ENCODE measurements around the gene ELOVL6. TPM values are rescaled to one million over a fixed set of nuclear protein-coding genes. Genes with fewer than 3 reads are reported as not detected.
"Not testable (repeated sequence)": the region's sequence is repeated elsewhere in the genome, so short reads cannot be mapped to it uniquely, and the experiment has no call there.

The ELOVL6 gene
- polyA plus RNA-seq, 1 donor = 14.1 TPM

DNA sequence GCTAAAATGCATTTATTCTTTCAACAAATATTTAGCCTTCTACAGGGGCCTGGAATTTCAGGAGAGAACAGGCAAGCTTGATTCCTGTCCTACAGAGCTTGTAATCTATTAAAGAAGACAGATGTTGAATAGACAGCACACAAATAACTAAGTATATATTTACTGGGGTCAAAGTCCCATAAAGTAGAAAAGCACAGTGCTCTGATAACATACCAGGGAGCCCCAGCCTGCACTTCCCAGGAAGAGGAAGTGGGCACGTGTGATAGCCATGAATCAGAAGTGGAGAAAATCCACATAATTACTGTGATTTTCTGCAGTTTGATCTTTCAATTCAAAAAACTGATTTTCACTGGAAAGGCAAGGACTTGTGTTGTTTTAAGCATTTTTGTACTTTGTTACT is 156.7 kb downstream of the ELOVL6 start:
- Histone ChIP-seq H3K27me3 (ENCODE audit: control insufficient read depth, insufficient read depth, low read length) (no peaks in the 10 kb centered on the region), H3K4me3 (ENCODE audit: low read length) (no peak overlapping the region), H3K36me3 (ENCODE audit: control insufficient read depth, insufficient read depth, low read length) (no peaks in the 10 kb centered on the region), H3K4me1 (ENCODE audit: control insufficient read depth, insufficient read depth, low read length) (peaks cover 3% of the 10 kb centered on the region), H3K9me3 (ENCODE audit: control insufficient read depth, low read depth, low read length) (no peaks in the 10 kb centered on the region), H3K27ac (ENCODE audit: low read length) (no peak overlapping the region)
- DNase-seq = peak; percentile 21 to 68
- no CpG with 5 or more reads among the region's 1 CpG for WGBS (ENCODE audit: insufficient coverage, low lambda C conversion rate)

DNA sequence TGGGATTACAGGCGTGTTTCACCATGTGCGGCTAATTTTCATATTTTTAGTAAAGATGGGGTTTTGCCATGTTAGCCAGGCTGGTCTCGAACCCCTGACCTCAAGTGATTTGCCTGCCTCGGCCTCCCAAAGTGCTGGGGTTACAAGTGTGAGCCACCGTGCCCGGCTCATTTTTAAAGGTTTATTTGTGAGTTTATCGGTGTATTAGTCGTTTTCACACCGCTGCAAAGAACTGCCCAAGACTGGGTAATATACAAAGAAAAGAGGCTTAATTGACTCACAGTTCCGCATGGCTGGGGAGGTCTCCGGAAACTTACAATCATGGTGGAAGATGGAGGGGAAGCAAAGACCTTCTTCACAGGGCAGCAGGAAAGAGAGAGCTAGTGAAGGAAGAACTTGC is 159.3 kb downstream of the ELOVL6 start:
- WGBS (ENCODE audit: insufficient coverage, low lambda C conversion rate) = no CpG with 5 or more reads among the region's 11 CpGs
- H3K4me3 ChIP-seq (ENCODE audit: low read length); H3K27ac ChIP-seq (ENCODE audit: low read length); H3K36me3 ChIP-seq (ENCODE audit: control insufficient read depth, insufficient read depth, low read length); DNase-seq; H3K4me1 ChIP-seq (ENCODE audit: control insufficient read depth, insufficient read depth, low read length); H3K27me3 ChIP-seq (ENCODE audit: control insufficient read depth, insufficient read depth, low read length); H3K9me3 ChIP-seq (ENCODE audit: control insufficient read depth, low read depth, low read length): not testable (repeated sequence)

DNA sequence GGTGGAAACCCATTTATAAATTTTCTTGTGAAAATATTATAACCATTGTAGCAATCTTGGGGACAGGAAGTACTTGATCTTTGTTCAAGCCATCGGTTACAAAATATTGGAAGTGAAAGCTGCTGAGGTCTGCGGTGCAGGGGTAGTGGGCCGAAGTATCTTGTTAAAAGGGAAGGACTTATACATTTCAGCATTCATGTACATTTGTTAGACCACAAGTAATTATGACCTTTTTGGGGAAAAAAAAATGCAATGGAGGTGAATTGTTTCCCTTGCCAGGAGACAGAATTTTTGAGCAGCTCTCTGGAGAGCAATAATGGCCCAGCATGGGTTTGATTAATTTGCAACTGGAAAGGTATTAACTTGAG is 164.4 kb downstream of the ELOVL6 start:
- no CpG with 5 or more reads among the region's 3 CpGs for WGBS (ENCODE audit: insufficient coverage, low lambda C conversion rate)
- Histone ChIP-seq H3K27ac (ENCODE audit: low read length) (no peak overlapping the region), H3K4me1 (ENCODE audit: control insufficient read depth, insufficient read depth, low read length) (no peaks in the 10 kb centered on the region), H3K36me3 (ENCODE audit: control insufficient read depth, insufficient read depth, low read length) (no peaks in the 10 kb centered on the region), H3K27me3 (ENCODE audit: control insufficient read depth, insufficient read depth, low read length) (no peaks in the 10 kb centered on the region), H3K9me3 (ENCODE audit: control insufficient read depth, low read depth, low read length) (peaks cover 4% of the 10 kb centered on the region), H3K4me3 (ENCODE audit: low read length) (no peak overlapping the region)
- no peak for DNase-seq

DNA sequence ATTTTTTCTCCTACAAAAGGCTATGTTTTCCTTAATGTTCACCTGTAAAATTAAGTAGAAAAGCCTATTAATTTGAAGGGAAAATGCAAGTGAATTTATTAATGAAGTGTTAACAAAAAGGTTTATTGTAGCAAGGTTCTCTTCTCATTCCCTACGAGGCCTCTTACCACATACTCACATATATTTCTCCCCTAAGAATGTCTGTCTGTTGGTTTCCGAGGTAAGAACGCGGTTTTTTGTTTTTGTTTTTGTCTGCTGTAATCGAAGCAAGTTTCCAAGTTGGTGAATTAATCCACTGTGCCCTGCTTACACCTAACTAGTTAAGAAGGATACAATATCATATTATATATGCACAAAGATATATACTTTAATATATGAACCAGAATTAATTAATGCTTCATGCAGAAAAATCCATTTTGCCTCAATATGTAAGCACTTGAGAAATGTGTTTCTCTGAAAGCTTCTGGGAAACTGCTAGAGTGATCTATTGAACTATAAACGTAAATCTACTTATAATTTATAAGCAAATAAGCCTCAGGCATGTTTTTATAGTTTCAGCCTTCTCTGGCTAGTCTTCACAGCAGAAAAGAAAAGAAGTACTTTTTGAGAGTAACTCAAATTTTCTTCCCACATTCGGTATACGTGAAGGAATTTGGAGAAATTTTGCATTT is 164.9 kb downstream of the ELOVL6 start:
- DNase-seq = no peak
- Histone ChIP-seq H3K9me3 (ENCODE audit: control insufficient read depth, low read depth, low read length) (peaks cover 4% of the 10 kb centered on the region), H3K4me3 (ENCODE audit: low read length) (no peak overlapping the region), H3K4me1 (ENCODE audit: control insufficient read depth, insufficient read depth, low read length) (no peaks in the 10 kb centered on the region), H3K27ac (ENCODE audit: low read length) (no peak overlapping the region), H3K27me3 (ENCODE audit: control insufficient read depth, insufficient read depth, low read length) (no peaks in the 10 kb centered on the region), H3K36me3 (ENCODE audit: control insufficient read depth, insufficient read depth, low read length) (no peaks in the 10 kb centered on the region)
- 89% methylated on average over 5 of the region's 8 CpGs for WGBS (ENCODE audit: insufficient coverage, low lambda C conversion rate)

DNA sequence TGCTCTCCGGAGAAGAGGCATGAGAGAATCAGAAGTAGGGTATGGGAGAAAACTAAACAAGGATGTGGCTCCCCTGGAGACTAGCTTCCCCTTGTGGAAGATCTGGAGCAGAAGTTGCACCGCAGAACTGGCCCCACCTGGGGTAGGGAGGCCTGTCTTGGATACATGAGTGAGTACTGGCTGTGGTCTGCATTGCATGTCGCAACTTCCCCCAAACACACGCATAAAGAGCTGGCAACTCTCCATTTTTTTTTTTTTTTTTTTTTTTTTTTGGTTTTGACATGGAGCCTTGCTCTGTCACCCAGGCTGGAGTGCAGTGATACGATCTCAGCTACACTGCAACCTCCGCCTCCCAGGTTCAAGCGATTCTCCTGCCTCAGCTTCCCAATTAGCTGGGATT is 165.8 kb downstream of the ELOVL6 start:
- H3K4me3 ChIP-seq (ENCODE audit: low read length) = no peak overlapping the region
- no peaks in the 10 kb centered on the region for H3K27me3 ChIP-seq (ENCODE audit: control insufficient read depth, insufficient read depth, low read length)
- H3K4me1 ChIP-seq (ENCODE audit: control insufficient read depth, insufficient read depth, low read length) = no peaks in the 10 kb centered on the region
- H3K27ac ChIP-seq (ENCODE audit: low read length) = no peak overlapping the region
- WGBS (ENCODE audit: insufficient coverage, low lambda C conversion rate) = no CpG with 5 or more reads among the region's 7 CpGs
- DNase-seq = no peak
- no peaks in the 10 kb centered on the region for H3K36me3 ChIP-seq (ENCODE audit: control insufficient read depth, insufficient read depth, low read length)
- peaks cover 4% of the 10 kb centered on the region for H3K9me3 ChIP-seq (ENCODE audit: control insufficient read depth, low read depth, low read length)

DNA sequence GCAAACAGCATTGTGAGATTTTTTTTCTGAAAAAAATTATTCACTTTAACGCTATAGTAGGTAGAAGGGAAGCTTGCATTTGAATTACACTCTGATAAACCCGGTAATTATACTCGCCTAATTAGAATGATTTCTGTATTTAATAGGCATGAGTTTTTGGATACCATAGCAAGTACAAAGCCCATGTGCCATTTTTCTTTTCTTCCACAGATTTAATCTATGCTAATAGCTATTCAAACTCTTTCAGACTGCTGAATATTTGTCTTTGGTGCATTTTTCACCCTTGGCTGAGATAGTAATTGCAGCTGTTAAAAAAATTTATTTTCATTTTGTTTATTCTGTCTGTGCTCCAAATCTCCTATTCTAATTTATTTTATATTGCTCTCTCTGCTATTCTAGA is 172.7 kb downstream of the ELOVL6 start:
- WGBS (ENCODE audit: insufficient coverage, low lambda C conversion rate) = no CpG with 5 or more reads among the region's 3 CpGs
- H3K36me3 ChIP-seq (ENCODE audit: control insufficient read depth, insufficient read depth, low read length) = no peaks in the 10 kb centered on the region
- DNase-seq = no peak
- H3K4me1 ChIP-seq (ENCODE audit: control insufficient read depth, insufficient read depth, low read length) = no peaks in the 10 kb centered on the region
- H3K27ac ChIP-seq (ENCODE audit: low read length) = no peak overlapping the region
- no peak overlapping the region for H3K4me3 ChIP-seq (ENCODE audit: low read length)
- peaks cover 1% of the 10 kb centered on the region for H3K9me3 ChIP-seq (ENCODE audit: control insufficient read depth, low read depth, low read length)
- H3K27me3 ChIP-seq (ENCODE audit: control insufficient read depth, insufficient read depth, low read length) = no peaks in the 10 kb centered on the region

DNA sequence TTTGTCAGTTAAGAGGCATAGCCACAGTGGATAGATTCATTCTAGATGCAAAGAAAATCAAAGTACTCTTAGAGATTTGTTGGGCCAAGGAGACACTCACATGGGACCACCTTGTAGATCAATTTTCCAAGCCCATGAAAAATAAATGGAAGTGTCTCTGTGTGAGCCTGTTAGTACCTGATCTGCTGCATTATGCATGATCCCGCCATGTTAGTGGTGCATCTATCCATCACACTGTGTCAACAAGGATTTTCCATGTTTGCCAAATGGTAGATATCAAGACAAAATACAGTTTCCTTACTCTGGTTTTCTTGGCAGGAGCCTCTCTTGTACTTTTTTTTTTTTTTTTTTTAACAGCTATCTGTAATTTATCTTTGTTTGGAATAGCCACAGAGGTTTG is 173.4 kb downstream of the ELOVL6 start:
- Histone ChIP-seq H3K27ac (ENCODE audit: low read length) (no peak overlapping the region), H3K36me3 (ENCODE audit: control insufficient read depth, insufficient read depth, low read length) (no peaks in the 10 kb centered on the region), H3K9me3 (ENCODE audit: control insufficient read depth, low read depth, low read length) (no peaks in the 10 kb centered on the region), H3K27me3 (ENCODE audit: control insufficient read depth, insufficient read depth, low read length) (no peaks in the 10 kb centered on the region), H3K4me3 (ENCODE audit: low read length) (no peak overlapping the region), H3K4me1 (ENCODE audit: control insufficient read depth, insufficient read depth, low read length) (no peaks in the 10 kb centered on the region)
- DNase-seq = no peak
- no CpG with 5 or more reads among the region's 1 CpG for WGBS (ENCODE audit: insufficient coverage, low lambda C conversion rate)

DNA sequence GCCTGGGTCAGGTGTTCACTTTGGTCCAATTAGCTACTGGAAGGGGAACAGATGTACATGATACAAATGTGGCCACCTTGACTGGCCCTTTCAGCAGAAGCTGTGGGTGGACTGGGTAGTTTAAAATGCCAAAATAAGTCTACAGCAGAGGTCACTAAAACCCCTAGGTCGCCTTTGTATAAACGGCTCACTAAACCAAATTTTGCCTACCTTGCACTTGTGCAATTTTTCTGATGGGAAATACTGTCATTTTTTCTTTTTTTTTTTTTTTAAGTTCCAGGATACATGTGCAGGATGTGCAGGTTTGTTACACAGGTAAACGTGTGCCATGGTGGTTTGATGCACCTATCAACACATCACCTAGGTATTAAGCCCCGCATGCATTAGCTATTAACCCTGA is 176.0 kb downstream of the ELOVL6 start:
- no peak for DNase-seq
- no peaks in the 10 kb centered on the region for H3K4me1 ChIP-seq (ENCODE audit: control insufficient read depth, insufficient read depth, low read length)
- no peaks in the 10 kb centered on the region for H3K36me3 ChIP-seq (ENCODE audit: control insufficient read depth, insufficient read depth, low read length)
- H3K9me3 ChIP-seq (ENCODE audit: control insufficient read depth, low read depth, low read length) = no peaks in the 10 kb centered on the region
- H3K4me3 ChIP-seq (ENCODE audit: low read length) = no peak overlapping the region
- H3K27me3 ChIP-seq (ENCODE audit: control insufficient read depth, insufficient read depth, low read length) = no peaks in the 10 kb centered on the region
- whole genome bisulfite sequencing (ENCODE audit: insufficient coverage, low lambda C conversion rate) = 100% methylated on average over 1 of the region's 4 CpGs
- H3K27ac ChIP-seq (ENCODE audit: low read length) = no peak overlapping the region

DNA sequence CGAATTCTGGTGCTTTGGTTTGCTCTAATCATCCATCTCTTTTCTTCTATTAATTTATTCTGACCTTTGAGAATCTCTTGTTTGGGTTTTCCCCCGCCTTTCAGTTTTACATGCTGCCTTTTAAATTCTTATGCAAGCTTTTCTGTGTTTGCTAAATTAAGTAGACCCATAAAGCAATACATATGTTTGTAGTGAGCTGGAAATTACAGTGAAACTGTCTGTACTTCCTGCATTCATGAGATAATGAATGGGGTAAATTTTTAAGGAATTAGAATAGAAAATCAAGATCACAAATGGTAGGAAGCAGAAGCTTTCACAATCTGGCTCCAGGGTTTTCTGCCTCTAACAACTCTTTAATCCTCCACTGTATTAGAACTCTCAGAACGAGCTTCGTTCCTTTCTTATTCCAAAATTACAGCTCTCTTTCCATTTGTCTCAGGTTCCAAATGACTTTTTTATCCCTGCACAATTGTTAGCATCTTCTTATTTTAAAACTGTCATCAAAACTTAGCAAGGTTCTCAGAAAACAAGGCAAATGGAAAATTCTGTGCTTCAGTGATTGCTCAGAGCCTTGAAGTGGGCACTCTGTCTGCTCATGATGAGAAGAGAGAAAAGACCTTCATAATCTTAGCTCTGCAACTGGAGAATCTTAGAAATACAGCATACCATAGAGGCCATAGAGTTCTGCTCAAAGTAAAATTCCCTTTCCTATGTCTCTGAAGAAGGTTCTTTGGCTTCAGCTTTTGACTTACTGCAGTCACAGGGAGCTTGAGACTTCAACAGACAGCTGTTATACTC is 177.6 kb downstream of the ELOVL6 start:
- no peak overlapping the region for H3K27ac ChIP-seq (ENCODE audit: low read length)
- no peaks in the 10 kb centered on the region for H3K36me3 ChIP-seq (ENCODE audit: control insufficient read depth, insufficient read depth, low read length)
- no peak overlapping the region for H3K4me3 ChIP-seq (ENCODE audit: low read length)
- no peaks in the 10 kb centered on the region for H3K27me3 ChIP-seq (ENCODE audit: control insufficient read depth, insufficient read depth, low read length)
- H3K4me1 ChIP-seq (ENCODE audit: control insufficient read depth, insufficient read depth, low read length) = no peaks in the 10 kb centered on the region
- 92% methylated on average over 2 of the region's 4 CpGs for WGBS (ENCODE audit: insufficient coverage, low lambda C conversion rate)
- DNase-seq = no peak
- no peaks in the 10 kb centered on the region for H3K9me3 ChIP-seq (ENCODE audit: control insufficient read depth, low read depth, low read length)

DNA sequence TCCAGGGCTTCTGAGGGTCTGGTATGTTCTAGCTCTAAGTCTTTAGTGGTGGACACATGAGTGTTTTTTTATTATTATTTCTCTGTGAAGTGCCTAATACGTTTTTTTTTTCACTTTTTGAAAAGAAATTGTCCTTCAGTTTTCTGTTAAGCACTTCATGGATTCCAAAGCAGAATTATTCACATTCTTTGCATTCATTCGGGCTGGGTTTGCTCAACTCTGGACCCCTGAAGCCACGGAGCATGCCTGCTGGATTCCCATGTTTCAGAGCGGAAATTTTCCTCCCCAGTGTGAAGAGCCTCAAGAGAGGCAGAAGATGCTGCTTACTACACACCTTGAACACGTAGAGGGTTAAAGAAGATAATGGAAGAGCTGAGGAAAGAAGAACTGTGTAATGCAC is 178.3 kb downstream of the ELOVL6 start:
- no peaks in the 10 kb centered on the region for H3K36me3 ChIP-seq (ENCODE audit: control insufficient read depth, insufficient read depth, low read length)
- no peaks in the 10 kb centered on the region for H3K27me3 ChIP-seq (ENCODE audit: control insufficient read depth, insufficient read depth, low read length)
- H3K4me1 ChIP-seq (ENCODE audit: control insufficient read depth, insufficient read depth, low read length) = no peaks in the 10 kb centered on the region
- 67% methylated on average over 1 of the region's 5 CpGs for WGBS (ENCODE audit: insufficient coverage, low lambda C conversion rate)
- H3K9me3 ChIP-seq (ENCODE audit: control insufficient read depth, low read depth, low read length) = no peaks in the 10 kb centered on the region
- no peak for DNase-seq
- no peak overlapping the region for H3K27ac ChIP-seq (ENCODE audit: low read length)
- H3K4me3 ChIP-seq (ENCODE audit: low read length) = no peak overlapping the region

DNA sequence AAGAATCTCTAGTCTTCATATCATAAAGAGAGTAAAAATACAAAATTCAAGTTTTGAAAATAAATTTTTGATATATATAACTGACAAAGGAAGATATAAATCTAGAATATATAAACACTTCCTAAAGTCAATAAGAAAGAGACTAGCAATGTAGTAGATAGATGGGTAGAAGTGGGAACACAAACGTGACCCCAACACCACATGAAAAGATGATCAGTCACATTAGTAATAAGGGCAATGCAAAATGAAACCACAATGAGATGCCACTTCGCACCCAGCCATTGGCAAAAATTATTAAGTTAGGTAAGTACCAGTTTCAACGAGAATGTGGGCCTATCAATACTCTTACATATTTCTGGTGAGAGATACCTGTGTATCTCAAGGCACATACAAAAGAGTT is 179.3 kb downstream of the ELOVL6 start:
- Histone ChIP-seq H3K27me3 (ENCODE audit: control insufficient read depth, insufficient read depth, low read length) (no peaks in the 10 kb centered on the region), H3K9me3 (ENCODE audit: control insufficient read depth, low read depth, low read length) (no peaks in the 10 kb centered on the region), H3K4me1 (ENCODE audit: control insufficient read depth, insufficient read depth, low read length) (no peaks in the 10 kb centered on the region), H3K27ac (ENCODE audit: low read length) (no peak overlapping the region), H3K4me3 (ENCODE audit: low read length) (no peak overlapping the region), H3K36me3 (ENCODE audit: control insufficient read depth, insufficient read depth, low read length) (no peaks in the 10 kb centered on the region)
- no peak for DNase-seq
- 92% methylated on average over 2 of the region's 3 CpGs for WGBS (ENCODE audit: insufficient coverage, low lambda C conversion rate)

All from large intestine (tissue), 3 donors.